Panc1 (cell line): ENCODE results near the gene MADD. TPM values are rescaled to one million over a fixed set of nuclear protein-coding genes. Genes with fewer than 3 reads are reported as not detected.

Experiments used
- ATAC-seq: fragments of 200-7000 bp; cut with Tn5 transposase; 2 replicates; pipeline ENCODE4 v1.9.1; 2020; ENCODE audit warnings: mild to moderate bottlenecking, moderate library complexity
- BruUV-seq: library from RNA; stranded (reverse); fragments of 400-500 nt; replicated peaks from 2 replicates; lab custom pipeline; 2021; lab: Mats Ljungman, UMichigan
- CTCF ChIA-PET: fragments of 300-600 bp; sonication (Branson Sonifier 250); formaldehyde crosslinking; loops from one replicate; lab custom pipeline; 2022; ENCODE audit warnings: antibody characterized with exemption; lab: Charles Lee
- POLR2A ChIA-PET: fragments of 300-600 bp; sonication (Branson Sonifier 250); formaldehyde crosslinking; loops from one replicate; lab custom pipeline; 2022; ENCODE audit warnings: antibody characterized with exemption; lab: Charles Lee
- DNase-seq: peaks from one replicate; pipeline ENCODE4 v3.0.0-alpha.2; 2010; ENCODE audit warnings: low read depth, low spot score
- H3K27ac ChIP-seq: 2 replicates; pipeline ENCODE4 v1.5.1; 2011; ENCODE audit warnings: mild to moderate bottlenecking, low read length, inconsistent platforms
- H3K27me3 ChIP-seq: fragments of 200-500 bp; sonication (Bioruptor generic); 2 replicates; pipeline ENCODE4 v1.6.0; 2014; ENCODE audit warnings: low read length, inconsistent platforms; ENCODE audit not compliant: control insufficient read depth, insufficient read depth
- H3K36me3 ChIP-seq: fragments of 200-500 bp; sonication (Bioruptor generic); 2 replicates; pipeline ENCODE4 v1.5.1; 2014; ENCODE audit warnings: inconsistent platforms, mild to moderate bottlenecking, low read length, moderate library complexity; ENCODE audit not compliant: control insufficient read depth, insufficient read depth
- H3K4me1 ChIP-seq: 2 replicates; pipeline ENCODE4 v1.5.1; 2011; ENCODE audit warnings: inconsistent platforms, mild to moderate bottlenecking, low read length, moderate library complexity; ENCODE audit not compliant: control insufficient read depth, insufficient read depth
- H3K4me3 ChIP-seq, 2 experiments: 2 replicates each; pipeline ENCODE4 v1.5.1; 2011 to 2012; ENCODE audit warnings: low read depth in 2 of 2, low read length in 2 of 2, mild to moderate bottlenecking in 2 of 2, inconsistent platforms in 1 of 2, moderate library complexity in 1 of 2
- H3K9me3 ChIP-seq: fragments of 200-500 bp; sonication (Bioruptor generic); 2 replicates; pipeline ENCODE4 v1.5.1; 2014; ENCODE audit warnings: low read depth, mild to moderate bottlenecking, inconsistent platforms, low read length, moderate library complexity; ENCODE audit not compliant: control insufficient read depth, insufficient read depth
- CTCF ChIP-seq: fragments of 450-650 bp; IDR thresholded peaks from 2 replicates; pipeline ENCODE4 v1.5.1; 2017; ENCODE audit warnings: mild to moderate bottlenecking
- POLR2AphosphoS5 ChIP-seq: IDR thresholded peaks from 2 replicates; pipeline ENCODE4 v1.6.1; 2012; ENCODE audit warnings: mild to moderate bottlenecking, low read depth, low read length, moderate library complexity
- REST ChIP-seq, 2 experiments: IDR thresholded peaks; 2 replicates each; pipeline ENCODE4 v1.6.1; 2011 to 2012; ENCODE audit warnings: low read depth in 2 of 2, control low read depth in 1 of 2, low read length in 1 of 2, mild to moderate bottlenecking in 1 of 2, moderate library complexity in 1 of 2; ENCODE audit not compliant: insufficient read depth in 1 of 2
- SIN3A ChIP-seq: IDR thresholded peaks from 2 replicates; pipeline ENCODE4 v1.6.1; 2012; ENCODE audit warnings: low read depth, mild to moderate bottlenecking, low read length, moderate library complexity, borderline replicate concordance; ENCODE audit not compliant: insufficient read depth
- TCF7L2 ChIP-seq: IDR thresholded peaks from 2 replicates; pipeline ENCODE4 v1.6.1; 2011; ENCODE audit warnings: mild to moderate bottlenecking, low read depth, low read length, inconsistent platforms
- in situ Hi-C: cut with HindIII; loops from 2 replicates; pipeline ENCODE4 v1.10.0; 2016; ENCODE audit warnings: low sequenced_read_pairs, low pct_unique_long_range_greater_than_20kb
- intact Hi-C: fragments of 100-400 bp; cut with micrococcal nuclease; formaldehyde crosslinking; loops from one replicate; pipeline ENCODE4 v1.10.0; 2022; ENCODE audit not compliant: unreplicated experiment
- total RNA-seq: library from RNA; stranded (reverse); gene quantifications from one replicate; pipeline ENCODE4 v1.2.1, GENCODE V29; 2021; ENCODE audit not compliant: unreplicated experiment

MADD gene
- total RNA-seq, 1 experiment from 2014 or later, result 51.1 TPM

- TSS peak; percentile 44 for BruUV-seq
- Histone ChIP-seq H3K27me3 (no peaks in the 10 kb centered on the region), H3K36me3 (peaks cover 24% of the 10 kb centered on the region), H3K27ac (no peak overlapping the region), H3K4me1 (no peaks in the 10 kb centered on the region), H3K4me3 (no peak overlapping the region), H3K9me3 (no peaks in the 10 kb centered on the region)
- no peak for DNase-seq
- ATAC-seq, result no peak
- in situ Hi-C loops (no loop called here), intact Hi-C loops (no loop called here)
- ChIA-PET CTCF (no interaction called here), POLR2A (no interaction called here)
- TF ChIP-seq REST (IDR thresholded peaks at IDR 0.05; ENCODE audit: insufficient read depth in 1 of 2, low read depth in 2 of 2, low read length in 1 of 2) (no peak), TCF7L2 (no peak), POLR2AphosphoS5 (no peak), CTCF (no peak), SIN3A (no peak)
Measured at GRCh38 chr11:47284151-47284550, 14.2 kb downstream of the MADD start.

- no peaks in the 10 kb centered on the region for H3K27me3 ChIP-seq
- no peaks in the 10 kb centered on the region for H3K9me3 ChIP-seq
- intact Hi-C loops, result no loop called here
- H3K4me3 ChIP-seq, result no peak overlapping the region
- ChIA-PET POLR2A (interaction anchor here (0.6 kb wide), 1 partner anchor 71 kb away, joined by 3 read pairs; the partner anchor contains the start of gene DDB2), CTCF (no interaction called here)
- BruUV-seq, result TSS peak; percentile 10
- peaks cover 19% of the 10 kb centered on the region for H3K36me3 ChIP-seq
- no peak for DNase-seq
- no peak overlapping the region for H3K27ac ChIP-seq
- no peak for TF ChIP-seq REST (IDR thresholded peaks at IDR 0.05; ENCODE audit: insufficient read depth in 1 of 2, low read depth in 2 of 2, low read length in 1 of 2)
- TF ChIP-seq CTCF, result no peak
- TF ChIP-seq TCF7L2, result no peak
- TF ChIP-seq SIN3A, result no peak
- TF ChIP-seq POLR2AphosphoS5, result no peak
- ATAC-seq, result no peak
- H3K4me1 ChIP-seq, result no peaks in the 10 kb centered on the region
- in situ Hi-C loops, result no loop called here
Measured at GRCh38 chr11:47285969-47286770, 16.2 kb downstream of the MADD start.
